Vagina (tissue), 2 donors: Measurements from ENCODE around the gene HSD17B13. TPM values are rescaled to one million over a fixed set of nuclear protein-coding genes. Genes with fewer than 3 reads are reported as not detected.

Source experiments
- DNase-seq, 2 donors: peaks; one replicate each; pipeline ENCODE4 v3.0.0-alpha.2; 2017; ENCODE audit errors: extremely low spot score in 2 of 2
- H3K27ac ChIP-seq: fragments of 200-600 bp; sonication (generic); one replicate; pipeline ENCODE4 v1.5.1; 2019
- H3K27me3 ChIP-seq: fragments of 200-600 bp; sonication (generic); one replicate; pipeline ENCODE4 v1.5.1; 2019
- H3K36me3 ChIP-seq, 2 donors: fragments of 200-600 bp; sonication (generic); one replicate each; pipeline ENCODE4 v1.5.1; 2017 to 2019
- H3K4me1 ChIP-seq: fragments of 200-600 bp; sonication (generic); one replicate; pipeline ENCODE4 v1.5.1; 2019
- H3K4me3 ChIP-seq, 2 donors: fragments of 200-600 bp; sonication (generic); 1 replicate in 1 of 2; 2 replicates in 1 of 2; pipeline ENCODE4 v1.5.1; 2016 to 2019
- H3K9me3 ChIP-seq: fragments of 200-600 bp; sonication (generic); one replicate; pipeline ENCODE4 v1.5.1; 2019
- CTCF ChIP-seq, 3 experiments: fragments of 450-650 bp in 2 of 3; fragments of 200-600 bp in 1 of 3; sonication (generic) in 1 of 3; IDR thresholded peaks; one replicate each; pipeline ENCODE4 v1.5.1; 2017 to 2019; ENCODE audit warnings: antibody characterized with exemption in 3 of 3, mild to moderate bottlenecking in 2 of 3, moderate library complexity in 2 of 3
- POLR2A ChIP-seq, 2 donors: fragments of 450-650 bp; IDR thresholded peaks; one replicate each; pipeline ENCODE4 v1.6.1; 2017; ENCODE audit warnings: antibody characterized with exemption in 2 of 2, mild to moderate bottlenecking in 2 of 2, moderate library complexity in 2 of 2
- POLR2AphosphoS5 ChIP-seq, 2 donors: sonication (generic); formaldehyde crosslinking; IDR thresholded peaks; one replicate each; pipeline ENCODE4 v1.9.0; 2017; ENCODE audit warnings: antibody characterized with exemption in 2 of 2, mild to moderate bottlenecking in 2 of 2, low read depth in 1 of 2; ENCODE audit not compliant: insufficient read depth in 1 of 2
- intact Hi-C: fragments of 100-400 bp; cut with DNase I; formaldehyde crosslinking; loops from one replicate; pipeline ENCODE4 v1.15.1; 2023
- total RNA-seq: library from RNA; depleted of rRNA; stranded (reverse); fragments of >200 nt; gene quantifications from one replicate; pipeline ENCODE4 v1.2.3, GENCODE V29; 2016

The HSD17B13 gene
- total RNA-seq, 1 donor from 2014 or later = 23.8 TPM

GRCh38 chr4:87278335-87278794 lies 44.3 kb downstream of the HSD17B13 start:
- Histone ChIP-seq H3K9me3 (no peaks in the 10 kb centered on the region), H3K27ac (no peak overlapping the region), H3K4me1 (no peaks in the 10 kb centered on the region), H3K36me3 (no peaks in the 10 kb centered on the region), H3K27me3 (no peaks in the 10 kb centered on the region), H3K4me3 (no peak overlapping the region)
- TF ChIP-seq CTCF (IDR thresholded peaks at IDR 0.05) (no peak), POLR2AphosphoS5 (IDR thresholded peaks at IDR 0.05; ENCODE audit: insufficient read depth in 1 of 2, low read depth in 1 of 2) (no peak), POLR2A (IDR thresholded peaks at IDR 0.05) (no peak)
- no peak for DNase-seq
- intact Hi-C loops = no loop called here

- DNase-seq = no peak
- no peaks in the 10 kb centered on the region for H3K27me3 ChIP-seq
- no peaks in the 10 kb centered on the region for H3K9me3 ChIP-seq
- H3K36me3 ChIP-seq = no peaks in the 10 kb centered on the region
- no peak overlapping the region for H3K27ac ChIP-seq
- TF ChIP-seq POLR2A (IDR thresholded peaks at IDR 0.05) (no peak), CTCF (IDR thresholded peaks at IDR 0.05) (no peak), POLR2AphosphoS5 (IDR thresholded peaks at IDR 0.05; ENCODE audit: insufficient read depth in 1 of 2, low read depth in 1 of 2) (no peak)
- intact Hi-C loops = no loop called here
- H3K4me3 ChIP-seq = no peak overlapping the region
- no peaks in the 10 kb centered on the region for H3K4me1 ChIP-seq
These were observed 47.4 kb downstream of the HSD17B13 start for GRCh38 chr4:87275311-87275710.

GRCh38 chr4:87274803-87275202 lies 47.9 kb downstream of the HSD17B13 start:
- Histone ChIP-seq H3K27ac (no peak overlapping the region), H3K36me3 (no peaks in the 10 kb centered on the region), H3K9me3 (no peaks in the 10 kb centered on the region), H3K4me3 (no peak overlapping the region), H3K27me3 (no peaks in the 10 kb centered on the region), H3K4me1 (no peaks in the 10 kb centered on the region)
- no peak for DNase-seq
- intact Hi-C loops = no loop called here
- TF ChIP-seq POLR2A (IDR thresholded peaks at IDR 0.05) = no peak
- no peak for TF ChIP-seq POLR2AphosphoS5 (IDR thresholded peaks at IDR 0.05; ENCODE audit: insufficient read depth in 1 of 2, low read depth in 1 of 2)

- TF ChIP-seq POLR2AphosphoS5 (IDR thresholded peaks at IDR 0.05; ENCODE audit: insufficient read depth in 1 of 2, low read depth in 1 of 2) (no peak), POLR2A (IDR thresholded peaks at IDR 0.05) (no peak), CTCF (IDR thresholded peaks at IDR 0.05) (no peak)
- Histone ChIP-seq H3K4me3 (no peak overlapping the region), H3K9me3 (no peaks in the 10 kb centered on the region), H3K27me3 (no peaks in the 10 kb centered on the region), H3K27ac (no peak overlapping the region), H3K36me3 (no peaks in the 10 kb centered on the region), H3K4me1 (no peaks in the 10 kb centered on the region)
- no peak for DNase-seq
- intact Hi-C loops = no loop called here
These were observed 48.4 kb downstream of the HSD17B13 start for GRCh38 chr4:87274327-87274726.

- Histone ChIP-seq H3K9me3 (no peaks in the 10 kb centered on the region), H3K4me3 (no peak overlapping the region), H3K27me3 (no peaks in the 10 kb centered on the region), H3K4me1 (no peaks in the 10 kb centered on the region), H3K27ac (no peak overlapping the region), H3K36me3 (no peaks in the 10 kb centered on the region)
- DNase-seq = no peak
- TF ChIP-seq CTCF (IDR thresholded peaks at IDR 0.05) (no peak), POLR2AphosphoS5 (IDR thresholded peaks at IDR 0.05; ENCODE audit: insufficient read depth in 1 of 2, low read depth in 1 of 2) (no peak), POLR2A (IDR thresholded peaks at IDR 0.05) (no peak)
- intact Hi-C loops = no loop called here
These were observed 51.9 kb downstream of the HSD17B13 start for GRCh38 chr4:87270825-87271224.
